Tibial nerve (tissue), 4 donors: ENCODE results near the gene BCAS3.

Source experiments
- EP300 ChIP-seq, 2 donors: sonication (generic); formaldehyde crosslinking; IDR thresholded peaks; one replicate each; pipeline ENCODE4 v1.6.1; 2017; ENCODE audit warnings: antibody characterized with exemption in 2 of 2, mild to moderate bottlenecking in 1 of 2
- POLR2A ChIP-seq, 2 donors: fragments of 450-650 bp; IDR thresholded peaks; one replicate each; pipeline ENCODE4 v1.6.1; 2017; ENCODE audit warnings: antibody characterized with exemption in 2 of 2, mild to moderate bottlenecking in 2 of 2, moderate library complexity in 2 of 2
- TF ChIP-seq, protein P1 (sequence below), 5 experiments: fragments of 200-600 bp in 3 of 5; fragments of 450-650 bp in 2 of 5; sonication (generic) in 3 of 5; IDR thresholded peaks; one replicate each; pipeline ENCODE4 v1.5.1; 2016 to 2019; ENCODE audit warnings: antibody characterized with exemption in 5 of 5, mild to moderate bottlenecking in 3 of 5, moderate library complexity in 2 of 5

DNA sequence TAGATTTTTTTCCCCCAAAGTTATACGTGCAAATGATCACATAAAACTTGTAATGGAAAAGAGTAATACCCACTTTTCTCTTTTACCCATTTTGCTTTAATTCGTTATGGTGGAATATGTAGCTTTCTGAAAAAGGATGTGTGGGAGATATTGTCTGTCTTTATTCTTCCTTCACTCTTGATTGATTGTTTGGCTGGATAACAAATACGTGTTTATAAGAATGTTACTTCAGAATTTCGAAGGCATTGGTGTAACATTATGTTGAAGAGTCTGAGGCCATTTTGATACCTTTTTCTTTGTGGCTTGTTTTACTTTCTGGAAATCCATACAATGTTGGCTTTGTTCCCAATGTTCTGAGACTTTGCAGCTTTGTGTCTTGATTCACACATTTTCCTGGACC is 71.4 kb downstream of the BCAS3 start:
- TF ChIP-seq POLR2A (IDR thresholded peaks at IDR 0.05) (no peak), EP300 (IDR thresholded peaks at IDR 0.05) (no peak)
- TF ChIP-seq, protein P1, sequence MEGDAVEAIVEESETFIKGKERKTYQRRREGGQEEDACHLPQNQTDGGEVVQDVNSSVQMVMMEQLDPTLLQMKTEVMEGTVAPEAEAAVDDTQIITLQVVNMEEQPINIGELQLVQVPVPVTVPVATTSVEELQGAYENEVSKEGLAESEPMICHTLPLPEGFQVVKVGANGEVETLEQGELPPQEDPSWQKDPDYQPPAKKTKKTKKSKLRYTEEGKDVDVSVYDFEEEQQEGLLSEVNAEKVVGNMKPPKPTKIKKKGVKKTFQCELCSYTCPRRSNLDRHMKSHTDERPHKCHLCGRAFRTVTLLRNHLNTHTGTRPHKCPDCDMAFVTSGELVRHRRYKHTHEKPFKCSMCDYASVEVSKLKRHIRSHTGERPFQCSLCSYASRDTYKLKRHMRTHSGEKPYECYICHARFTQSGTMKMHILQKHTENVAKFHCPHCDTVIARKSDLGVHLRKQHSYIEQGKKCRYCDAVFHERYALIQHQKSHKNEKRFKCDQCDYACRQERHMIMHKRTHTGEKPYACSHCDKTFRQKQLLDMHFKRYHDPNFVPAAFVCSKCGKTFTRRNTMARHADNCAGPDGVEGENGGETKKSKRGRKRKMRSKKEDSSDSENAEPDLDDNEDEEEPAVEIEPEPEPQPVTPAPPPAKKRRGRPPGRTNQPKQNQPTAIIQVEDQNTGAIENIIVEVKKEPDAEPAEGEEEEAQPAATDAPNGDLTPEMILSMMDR (IDR thresholded peaks at IDR 0.05), result no peak
